Stomach smooth muscle (tissue), 2 donors: ENCODE results near the gene ACO1.

ENCODE experiments used
- H3K27ac ChIP-seq: one replicate; pipeline ENCODE4 v1.7.0; 2013; ENCODE audit warnings: mild to moderate bottlenecking, low read length, inconsistent platforms
- H3K27me3 ChIP-seq, 2 donors: one replicate each; pipeline ENCODE4 v1.7.0; 2013; ENCODE audit warnings: low read length in 2 of 2; ENCODE audit not compliant: insufficient read depth in 2 of 2, control insufficient read depth in 1 of 2
- H3K36me3 ChIP-seq, 2 donors: one replicate each; pipeline ENCODE4 v1.7.0; 2013; ENCODE audit warnings: low read length in 2 of 2; ENCODE audit not compliant: control insufficient read depth in 2 of 2, insufficient read depth in 2 of 2
- H3K4me1 ChIP-seq: one replicate; pipeline ENCODE4 v1.7.0; 2013; ENCODE audit warnings: low read length; ENCODE audit not compliant: control insufficient read depth, insufficient read depth
- H3K4me3 ChIP-seq, 2 donors: one replicate each; pipeline ENCODE4 v1.7.0; 2013; ENCODE audit warnings: low read length in 2 of 2
- H3K9ac ChIP-seq, 2 donors: one replicate each; pipeline ENCODE4 v1.7.0; 2013; ENCODE audit warnings: low read length in 2 of 2, mild to moderate bottlenecking in 1 of 2
- H3K9me3 ChIP-seq, 2 donors: one replicate each; pipeline ENCODE4 v1.7.0; 2013; ENCODE audit warnings: low read length in 2 of 2; ENCODE audit not compliant: control insufficient read depth in 2 of 2
- donor health status: healthy.
- donor health status: Pancreatic carcinoma.

Gene ACO1

DNA sequence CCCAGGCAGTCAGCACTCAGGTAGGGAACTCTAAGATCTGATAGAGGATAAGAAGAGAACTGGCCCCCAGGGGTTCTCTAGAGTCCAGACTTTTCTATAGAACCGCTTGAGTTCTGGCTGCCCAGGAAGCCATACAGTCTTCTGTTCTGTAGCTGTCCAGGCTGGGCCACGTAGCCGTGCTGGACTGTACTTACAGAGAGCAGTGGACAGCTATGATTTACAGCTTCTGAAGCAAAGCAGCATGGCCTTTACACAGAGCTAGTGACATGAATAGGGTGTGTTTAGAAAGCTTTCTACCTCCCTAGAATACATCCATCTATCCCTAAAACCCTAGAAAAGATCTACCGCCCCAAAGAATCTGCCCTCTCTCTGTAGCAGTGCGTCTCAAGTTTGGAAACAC is 57.2 kb downstream of the ACO1 start:
- H3K27ac ChIP-seq, result no peak overlapping the region
- H3K36me3 ChIP-seq, result peaks cover 12 to 18% of the 10 kb centered on the region in 2 donors
- no peaks in the 10 kb centered on the region for H3K4me1 ChIP-seq
- H3K9me3 ChIP-seq, result no peaks in the 10 kb centered on the region
- H3K27me3 ChIP-seq, result no peaks in the 10 kb centered on the region
- H3K4me3 ChIP-seq, result no peak overlapping the region
- no peak overlapping the region for H3K9ac ChIP-seq

DNA sequence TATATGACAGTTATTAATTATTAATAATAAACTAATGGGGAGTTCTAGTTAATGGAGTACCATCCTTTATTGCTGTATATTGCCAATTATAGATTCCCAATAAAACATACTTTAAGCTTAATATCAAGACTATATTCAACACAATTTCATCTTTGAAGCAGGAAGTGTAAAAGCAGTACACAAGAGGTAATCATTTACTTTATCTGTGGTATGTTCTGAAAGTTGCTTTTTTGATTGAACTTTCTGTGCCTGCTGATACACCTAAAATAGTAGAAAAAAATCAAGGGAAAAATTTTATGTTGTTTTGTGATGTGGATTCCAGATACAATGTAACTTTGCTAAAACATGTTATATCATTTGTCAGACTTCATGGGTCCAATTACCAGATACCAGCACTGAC is 58.0 kb downstream of the ACO1 start:
- Histone ChIP-seq H3K9me3 (no peaks in the 10 kb centered on the region), H3K4me3 (no peak overlapping the region), H3K27me3 (no peaks in the 10 kb centered on the region), H3K36me3 (peaks cover 12 to 20% of the 10 kb centered on the region in 2 donors), H3K4me1 (no peaks in the 10 kb centered on the region), H3K9ac (no peak overlapping the region), H3K27ac (no peak overlapping the region)

DNA sequence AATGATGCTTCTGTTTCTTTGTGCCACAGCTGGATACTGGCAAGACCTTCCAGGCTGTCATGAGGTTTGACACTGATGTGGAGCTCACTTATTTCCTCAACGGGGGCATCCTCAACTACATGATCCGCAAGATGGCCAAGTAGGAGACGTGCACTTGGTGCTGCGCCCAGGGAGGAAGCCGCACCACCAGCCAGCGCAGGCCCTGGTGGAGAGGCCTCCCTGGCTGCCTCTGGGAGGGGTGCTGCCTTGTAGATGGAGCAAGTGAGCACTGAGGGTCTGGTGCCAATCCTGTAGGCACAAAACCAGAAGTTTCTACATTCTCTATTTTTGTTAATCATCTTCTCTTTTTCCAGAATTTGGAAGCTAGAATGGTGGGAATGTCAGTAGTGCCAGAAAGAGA is 65.5 kb downstream of the ACO1 start:
- Histone ChIP-seq H3K9me3 (no peaks in the 10 kb centered on the region), H3K27me3 (no peaks in the 10 kb centered on the region), H3K4me3 (no peak overlapping the region), H3K27ac (no peak overlapping the region), H3K36me3 (peaks cover 38 to 46% of the 10 kb centered on the region in 2 donors), H3K4me1 (no peaks in the 10 kb centered on the region), H3K9ac (no peak overlapping the region)

GRCh38 chr9:32454280-32454679 is 69.8 kb downstream of the ACO1 start:
- Histone ChIP-seq H3K27me3 (no peaks in the 10 kb centered on the region), H3K4me1 (no peaks in the 10 kb centered on the region), H3K27ac (no peak overlapping the region), H3K9ac (no peak overlapping the region), H3K4me3 (no peak overlapping the region), H3K36me3 (peaks cover 36% of the 10 kb centered on the region in 2 donors), H3K9me3 (no peaks in the 10 kb centered on the region)

DNA sequence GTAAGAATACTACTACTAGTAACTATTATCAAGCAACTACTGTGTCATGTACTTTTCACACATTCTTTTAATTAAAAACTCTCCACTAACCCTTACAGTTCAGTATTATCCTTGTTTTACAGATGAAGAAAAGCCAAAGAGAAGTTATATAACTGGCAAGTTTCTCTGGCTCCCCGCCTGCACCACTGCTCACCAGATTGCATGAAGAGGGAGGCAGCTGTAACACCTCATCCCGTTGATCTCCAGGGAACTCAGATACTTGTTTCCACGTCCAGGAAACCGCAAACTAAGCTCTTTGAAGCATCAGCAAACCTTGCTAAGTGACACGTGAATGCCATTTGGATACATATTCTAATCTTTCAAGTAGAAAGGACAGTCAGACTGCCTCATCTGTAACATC is 71.3 kb downstream of the ACO1 start:
- Histone ChIP-seq H3K27ac (no peak overlapping the region), H3K27me3 (no peaks in the 10 kb centered on the region), H3K36me3 (peaks cover 26 to 29% of the 10 kb centered on the region in 2 donors), H3K9me3 (no peaks in the 10 kb centered on the region), H3K4me1 (no peaks in the 10 kb centered on the region), H3K9ac (no peak overlapping the region), H3K4me3 (no peak overlapping the region)

DNA sequence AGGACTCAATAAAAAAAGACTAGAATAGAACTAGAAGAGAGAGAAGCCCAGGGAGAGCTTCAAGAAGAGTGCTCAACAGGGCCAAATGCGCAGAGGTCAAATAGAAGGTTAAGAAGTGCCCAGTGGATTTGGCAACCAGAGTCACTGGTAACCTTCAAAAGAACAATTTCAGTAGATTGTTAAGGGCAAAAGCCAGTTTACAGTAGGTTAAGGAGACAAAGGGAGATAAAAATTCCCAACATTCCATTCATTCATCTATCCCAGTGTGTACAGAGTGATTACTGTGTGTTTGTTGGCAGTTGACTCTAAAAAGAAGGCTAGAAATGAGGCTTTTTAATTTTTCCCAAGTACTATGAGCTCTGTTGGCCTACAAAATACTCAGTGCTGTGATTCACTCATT is 72.1 kb downstream of the ACO1 start:
- H3K4me1 ChIP-seq, result no peaks in the 10 kb centered on the region
- H3K27ac ChIP-seq, result no peak overlapping the region
- H3K27me3 ChIP-seq, result no peaks in the 10 kb centered on the region
- no peak overlapping the region for H3K4me3 ChIP-seq
- H3K9ac ChIP-seq, result no peak overlapping the region
- peaks cover 20 to 23% of the 10 kb centered on the region in 2 donors for H3K36me3 ChIP-seq
- no peaks in the 10 kb centered on the region for H3K9me3 ChIP-seq

DNA sequence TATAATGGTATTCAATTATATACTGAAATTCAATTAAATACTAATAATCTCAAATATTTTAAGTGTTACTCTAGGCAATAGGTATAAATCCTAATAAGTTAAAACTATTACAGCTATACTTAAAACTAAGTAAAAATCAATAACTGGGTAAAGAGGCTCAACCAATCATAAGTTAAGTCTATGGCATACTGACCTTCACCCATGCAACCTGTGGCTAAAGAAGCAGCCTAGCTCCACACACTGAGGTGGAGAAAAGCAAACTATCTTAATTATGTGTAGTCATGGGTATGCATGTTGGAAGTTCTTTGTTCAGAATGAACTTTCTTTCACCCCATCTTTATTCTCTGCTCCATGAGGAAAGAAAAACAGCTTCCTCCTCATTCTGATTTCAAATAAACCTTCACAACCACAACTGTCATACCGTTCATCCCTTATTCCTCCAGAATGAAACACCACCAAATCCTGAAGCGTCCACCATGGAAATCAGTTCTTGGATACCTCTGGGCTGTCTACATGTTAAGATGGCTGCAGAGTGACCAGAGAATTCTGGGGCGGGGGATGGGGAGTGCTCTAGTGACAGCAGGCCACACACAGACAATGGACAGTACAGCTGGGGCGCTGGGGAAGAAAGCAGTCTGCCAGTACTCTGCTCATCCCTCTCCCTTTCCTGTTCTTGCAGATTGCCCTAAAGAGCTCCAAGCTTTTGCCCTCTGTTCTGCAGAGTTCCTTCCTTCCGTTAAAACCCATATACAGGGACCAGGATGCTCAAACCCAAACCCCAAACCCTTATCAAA is 79.3 kb downstream of the ACO1 start:
- H3K4me1 ChIP-seq, result no peaks in the 10 kb centered on the region
- H3K9ac ChIP-seq, result no peak overlapping the region
- peaks cover 7 to 14% of the 10 kb centered on the region in 2 donors for H3K36me3 ChIP-seq
- H3K27me3 ChIP-seq, result no peaks in the 10 kb centered on the region
- no peak overlapping the region for H3K27ac ChIP-seq
- H3K4me3 ChIP-seq, result no peak overlapping the region
- H3K9me3 ChIP-seq, result no peaks in the 10 kb centered on the region

DNA sequence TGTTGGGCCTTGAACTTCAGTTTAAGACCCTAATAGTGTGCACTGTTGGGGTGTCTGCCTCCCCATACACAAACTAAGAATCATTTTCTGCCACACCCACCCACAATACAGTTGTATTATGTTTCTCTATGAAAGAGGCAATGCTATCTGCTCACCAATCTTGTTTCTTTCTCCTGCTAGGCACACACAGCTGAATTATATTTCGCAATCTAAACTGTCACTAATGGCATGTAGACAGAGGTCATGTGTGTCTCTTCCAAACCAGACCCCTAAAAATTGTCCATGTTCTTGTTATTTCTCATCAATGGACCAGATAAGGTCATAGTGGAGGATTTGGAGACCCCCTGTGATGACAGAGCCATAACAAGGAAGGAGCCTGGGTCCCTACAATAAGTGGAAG is 84.3 kb downstream of the ACO1 start:
- Histone ChIP-seq H3K4me3 (no peak overlapping the region), H3K27ac (no peak overlapping the region), H3K27me3 (no peaks in the 10 kb centered on the region), H3K9me3 (no peaks in the 10 kb centered on the region), H3K36me3 (peaks cover 13 to 15% of the 10 kb centered on the region in 2 donors), H3K9ac (no peak overlapping the region), H3K4me1 (no peaks in the 10 kb centered on the region)

- H3K4me3 ChIP-seq, result no peak overlapping the region
- no peaks in the 10 kb centered on the region for H3K9me3 ChIP-seq
- no peak overlapping the region for H3K27ac ChIP-seq
- no peak overlapping the region for H3K9ac ChIP-seq
- peaks cover 18 to 24% of the 10 kb centered on the region in 2 donors for H3K36me3 ChIP-seq
- H3K4me1 ChIP-seq, result no peaks in the 10 kb centered on the region
- no peaks in the 10 kb centered on the region for H3K27me3 ChIP-seq
Measured at GRCh38 chr9:32472344-32472743, 87.9 kb downstream of the ACO1 start.

- no peak overlapping the region for H3K4me3 ChIP-seq
- H3K27me3 ChIP-seq, result no peaks in the 10 kb centered on the region
- H3K36me3 ChIP-seq, result peaks cover 36 to 41% of the 10 kb centered on the region in 2 donors
- no peaks in the 10 kb centered on the region for H3K4me1 ChIP-seq
- H3K9me3 ChIP-seq, result no peaks in the 10 kb centered on the region
- H3K27ac ChIP-seq, result no peak overlapping the region
- no peak overlapping the region for H3K9ac ChIP-seq
Measured at GRCh38 chr9:32483343-32483742, 98.9 kb downstream of the ACO1 start.

DNA sequence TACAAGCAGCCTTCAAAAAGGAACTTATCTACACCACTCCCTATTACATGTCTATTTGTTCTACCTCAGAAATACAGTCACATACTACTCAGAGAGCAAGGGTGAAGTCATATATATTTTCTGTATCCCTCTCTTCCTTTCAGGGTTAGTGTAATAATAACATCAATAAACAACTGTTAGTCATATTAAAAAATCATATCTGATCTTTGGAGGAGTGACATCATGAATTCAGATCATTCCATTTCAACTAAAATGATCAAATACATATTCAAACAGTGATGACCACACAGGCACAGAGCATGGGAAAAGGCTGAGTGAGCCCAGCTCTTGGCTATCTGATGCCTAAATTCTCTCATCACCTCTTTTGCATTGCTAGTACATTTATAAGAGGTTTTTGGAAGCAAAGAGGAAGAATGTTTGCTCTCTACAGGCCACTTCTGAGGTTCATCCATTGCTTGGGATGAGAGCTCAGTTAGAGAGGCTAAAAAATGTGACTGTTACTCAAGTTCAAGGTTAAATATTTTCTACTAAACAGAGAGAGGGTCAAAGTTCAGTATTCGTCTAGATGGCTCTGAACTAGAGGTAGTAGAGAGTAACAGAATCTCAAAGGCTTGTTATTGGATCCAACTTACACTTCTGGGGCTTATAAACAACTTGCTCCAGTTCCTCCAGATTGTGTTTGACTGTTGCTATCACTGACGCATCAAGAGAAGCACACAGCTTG is 102.6 kb downstream of the ACO1 start:
- no peak overlapping the region for H3K9ac ChIP-seq
- H3K27ac ChIP-seq, result no peak overlapping the region
- H3K27me3 ChIP-seq, result no peaks in the 10 kb centered on the region
- peaks cover 35 to 39% of the 10 kb centered on the region in 2 donors for H3K36me3 ChIP-seq
- no peak overlapping the region for H3K4me3 ChIP-seq
- no peaks in the 10 kb centered on the region for H3K9me3 ChIP-seq
- no peaks in the 10 kb centered on the region for H3K4me1 ChIP-seq
